ENCODE data around the gene KLHDC7A. TPM values are rescaled to one million over a fixed set of nuclear protein-coding genes. Genes with fewer than 3 reads are reported as not detected.

The KLHDC7A gene
- polyA plus RNA-seq, 1 experiment: not detected

DNA sequence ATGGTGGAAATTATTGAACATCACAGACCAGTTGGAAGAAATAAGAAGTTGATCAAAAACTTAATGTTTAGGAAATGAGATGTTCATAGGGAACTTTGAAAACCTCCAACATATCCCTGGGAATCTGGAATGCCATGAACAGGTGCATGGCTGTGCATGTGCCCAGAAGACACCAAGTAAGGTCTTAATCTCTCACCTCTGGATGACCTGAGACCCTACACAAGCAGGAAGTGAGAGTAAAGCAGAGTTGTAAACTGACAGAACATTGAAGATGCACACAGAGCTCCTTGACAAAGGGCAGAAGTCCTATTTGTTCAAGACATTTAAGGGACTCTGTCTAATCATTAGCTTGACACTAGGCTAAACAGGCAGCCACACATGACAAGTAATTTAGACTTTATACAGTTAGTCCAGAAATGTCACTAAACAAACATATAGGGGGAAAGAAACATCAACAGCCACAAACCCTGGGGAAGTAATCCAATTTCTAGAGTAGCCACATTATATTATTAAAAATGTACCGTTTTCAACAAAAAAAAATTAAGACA is 34.5 kb downstream of the KLHDC7A start:
- TF ChIP-seq, protein P1, sequence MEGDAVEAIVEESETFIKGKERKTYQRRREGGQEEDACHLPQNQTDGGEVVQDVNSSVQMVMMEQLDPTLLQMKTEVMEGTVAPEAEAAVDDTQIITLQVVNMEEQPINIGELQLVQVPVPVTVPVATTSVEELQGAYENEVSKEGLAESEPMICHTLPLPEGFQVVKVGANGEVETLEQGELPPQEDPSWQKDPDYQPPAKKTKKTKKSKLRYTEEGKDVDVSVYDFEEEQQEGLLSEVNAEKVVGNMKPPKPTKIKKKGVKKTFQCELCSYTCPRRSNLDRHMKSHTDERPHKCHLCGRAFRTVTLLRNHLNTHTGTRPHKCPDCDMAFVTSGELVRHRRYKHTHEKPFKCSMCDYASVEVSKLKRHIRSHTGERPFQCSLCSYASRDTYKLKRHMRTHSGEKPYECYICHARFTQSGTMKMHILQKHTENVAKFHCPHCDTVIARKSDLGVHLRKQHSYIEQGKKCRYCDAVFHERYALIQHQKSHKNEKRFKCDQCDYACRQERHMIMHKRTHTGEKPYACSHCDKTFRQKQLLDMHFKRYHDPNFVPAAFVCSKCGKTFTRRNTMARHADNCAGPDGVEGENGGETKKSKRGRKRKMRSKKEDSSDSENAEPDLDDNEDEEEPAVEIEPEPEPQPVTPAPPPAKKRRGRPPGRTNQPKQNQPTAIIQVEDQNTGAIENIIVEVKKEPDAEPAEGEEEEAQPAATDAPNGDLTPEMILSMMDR (IDR thresholded peaks at IDR 0.05; ENCODE audit: insufficient read depth, low read depth, low read length): no peak
- Histone ChIP-seq H3K36me3 (ENCODE audit: control insufficient read depth, insufficient read depth, low read length) (no peaks in the 10 kb centered on the region), H3K4me3 (ENCODE audit: low read depth, low read length) (no peak overlapping the region), H3K27me3 (ENCODE audit: control insufficient read depth, insufficient read depth, low read length) (no peaks in the 10 kb centered on the region)
- DNase-seq (ENCODE audit: low read depth): no peak
- ChIA-PET POLR2A (no interaction called here), CTCF (no interaction called here)

DNA sequence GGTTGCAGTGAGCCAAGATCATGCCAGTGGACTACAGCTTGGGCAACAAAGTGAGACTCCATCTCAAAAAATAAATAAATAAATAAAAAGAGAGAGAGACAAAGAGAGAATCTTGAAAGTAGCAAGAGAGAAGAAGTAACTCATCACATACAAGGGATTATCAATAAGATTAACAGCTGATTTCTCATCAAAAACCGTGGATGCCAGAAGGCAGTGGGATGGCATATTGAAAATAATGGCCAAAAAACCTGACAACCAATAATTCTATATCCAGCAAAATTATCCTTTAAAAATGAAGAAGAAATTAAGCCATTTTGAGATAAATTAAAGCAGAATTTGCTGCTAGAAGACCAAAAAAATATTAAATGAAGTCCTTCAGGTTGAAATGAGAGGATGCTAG is 35.7 kb downstream of the KLHDC7A start:
- ChIA-PET POLR2A (no interaction called here), CTCF (no interaction called here)
- H3K27me3 ChIP-seq (ENCODE audit: control insufficient read depth, insufficient read depth, low read length): no peaks in the 10 kb centered on the region
- TF ChIP-seq, protein P1 (IDR thresholded peaks at IDR 0.05; ENCODE audit: insufficient read depth, low read depth, low read length): no peak
- no peak for DNase-seq (ENCODE audit: low read depth)
- no peak overlapping the region for H3K4me3 ChIP-seq (ENCODE audit: low read depth, low read length)
- no peaks in the 10 kb centered on the region for H3K36me3 ChIP-seq (ENCODE audit: control insufficient read depth, insufficient read depth, low read length)

DNA sequence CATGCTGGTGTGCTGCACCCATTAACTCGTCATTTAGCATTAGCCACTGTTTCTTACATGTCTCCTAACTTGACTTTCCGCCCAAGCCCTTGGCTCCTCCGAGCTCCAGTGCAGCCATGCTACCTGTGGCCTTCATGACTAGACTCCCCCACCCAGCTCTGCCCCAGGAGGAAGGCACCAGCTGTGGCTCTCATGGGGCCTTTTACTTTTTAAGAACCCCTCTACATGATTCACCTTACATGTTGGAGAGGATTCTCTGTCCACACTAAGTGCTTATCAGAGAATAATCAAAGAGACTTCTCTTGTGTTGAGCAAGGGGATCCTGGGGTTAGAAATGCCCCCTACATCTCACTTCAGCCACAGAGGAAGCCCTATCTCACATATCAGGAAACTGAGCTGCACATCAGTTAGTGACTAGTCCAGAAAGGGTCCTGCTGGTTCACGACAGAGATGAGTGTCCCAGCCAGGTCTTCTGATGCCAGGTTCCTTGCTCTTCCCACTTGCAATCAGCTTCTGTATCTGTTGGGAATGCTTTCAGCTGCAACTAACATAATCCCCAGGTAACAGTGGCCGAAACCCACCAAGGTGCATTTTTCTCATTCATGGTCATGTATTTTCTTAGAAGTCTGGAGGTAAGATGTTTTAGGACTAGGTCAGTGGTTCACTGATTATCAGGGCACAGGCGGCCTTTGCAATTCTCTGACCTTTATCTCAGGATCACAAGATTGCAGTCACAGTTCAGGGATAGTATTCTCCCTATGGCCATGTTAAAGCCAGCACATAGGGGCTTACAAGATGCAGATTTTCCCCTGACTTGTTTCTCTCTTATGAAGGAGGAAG is 45.9 kb downstream of the KLHDC7A start:
- TF ChIP-seq, protein P1 (IDR thresholded peaks at IDR 0.05; ENCODE audit: insufficient read depth, low read depth, low read length): no peak
- ChIA-PET CTCF (no interaction called here), POLR2A (no interaction called here)
- H3K4me3 ChIP-seq (ENCODE audit: low read depth, low read length): no peak overlapping the region
- H3K36me3 ChIP-seq (ENCODE audit: control insufficient read depth, insufficient read depth, low read length): no peaks in the 10 kb centered on the region
- no peaks in the 10 kb centered on the region for H3K27me3 ChIP-seq (ENCODE audit: control insufficient read depth, insufficient read depth, low read length)
- DNase-seq (ENCODE audit: low read depth): no peak

DNA sequence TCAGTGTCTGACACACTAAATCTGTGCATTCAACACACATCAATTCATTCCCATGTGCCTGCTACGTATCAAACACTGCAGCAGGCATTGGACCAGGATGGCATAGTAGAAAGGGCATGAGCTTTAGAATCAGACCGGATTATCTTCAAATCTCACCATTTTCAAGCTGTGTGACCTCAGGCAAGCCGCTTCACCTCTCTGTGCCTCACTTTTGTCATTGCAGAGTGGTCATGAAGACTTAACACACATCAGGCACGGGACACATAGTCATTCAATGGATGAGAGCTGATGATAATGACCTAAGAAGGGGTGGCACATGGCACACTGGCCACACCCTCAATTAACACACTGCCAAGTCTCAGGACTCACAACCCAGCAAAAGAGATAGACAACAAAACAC is 46.8 kb downstream of the KLHDC7A start:
- POLR2A ChIA-PET: no interaction called here
- Histone ChIP-seq H3K27me3 (ENCODE audit: control insufficient read depth, insufficient read depth, low read length) (no peaks in the 10 kb centered on the region), H3K36me3 (ENCODE audit: control insufficient read depth, insufficient read depth, low read length) (no peaks in the 10 kb centered on the region), H3K4me3 (ENCODE audit: low read depth, low read length) (no peak overlapping the region)
- no peak for DNase-seq (ENCODE audit: low read depth)
- CTCF ChIA-PET: no interaction called here
- TF ChIP-seq, protein P1 (IDR thresholded peaks at IDR 0.05; ENCODE audit: insufficient read depth, low read depth, low read length): no peak

DNA sequence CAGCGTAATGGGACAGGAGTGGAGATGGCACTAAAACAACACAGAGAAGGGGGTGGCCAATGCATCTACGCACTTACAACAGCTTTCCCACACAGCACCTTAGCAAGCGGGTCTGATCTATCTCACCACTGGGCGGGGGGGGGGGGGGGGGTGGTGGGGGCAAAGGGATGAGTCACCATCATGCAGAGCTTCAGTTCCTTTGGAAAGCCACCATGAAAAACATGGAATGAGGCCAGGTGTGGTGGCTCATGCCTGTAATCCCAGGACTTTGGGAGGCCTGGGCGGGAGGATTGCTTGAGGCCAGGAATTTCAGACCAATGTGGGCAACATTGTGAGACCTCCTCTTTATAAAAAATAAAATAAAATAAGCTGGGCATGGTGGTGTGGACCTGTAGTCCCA is 47.2 kb downstream of the KLHDC7A start:
- DNase-seq (ENCODE audit: low read depth): no peak
- ChIA-PET POLR2A (no interaction called here), CTCF (interaction anchor here (1.3 kb wide), 1 partner anchor 9 kb away, joined by 3 read pairs; no protein-coding TSS in a partner anchor)
- TF ChIP-seq, protein P1 (IDR thresholded peaks at IDR 0.05; ENCODE audit: insufficient read depth, low read depth, low read length): no peak
- no peak overlapping the region for H3K4me3 ChIP-seq (ENCODE audit: low read depth, low read length)
- H3K36me3 ChIP-seq (ENCODE audit: control insufficient read depth, insufficient read depth, low read length): no peaks in the 10 kb centered on the region
- no peaks in the 10 kb centered on the region for H3K27me3 ChIP-seq (ENCODE audit: control insufficient read depth, insufficient read depth, low read length)
